ENCODE results near the gene ATP1B3.

GRCh38 chr3:141913150-141913811 is 36.8 kb downstream of the ATP1B3 start:
- TF ChIP-seq, protein P1, sequence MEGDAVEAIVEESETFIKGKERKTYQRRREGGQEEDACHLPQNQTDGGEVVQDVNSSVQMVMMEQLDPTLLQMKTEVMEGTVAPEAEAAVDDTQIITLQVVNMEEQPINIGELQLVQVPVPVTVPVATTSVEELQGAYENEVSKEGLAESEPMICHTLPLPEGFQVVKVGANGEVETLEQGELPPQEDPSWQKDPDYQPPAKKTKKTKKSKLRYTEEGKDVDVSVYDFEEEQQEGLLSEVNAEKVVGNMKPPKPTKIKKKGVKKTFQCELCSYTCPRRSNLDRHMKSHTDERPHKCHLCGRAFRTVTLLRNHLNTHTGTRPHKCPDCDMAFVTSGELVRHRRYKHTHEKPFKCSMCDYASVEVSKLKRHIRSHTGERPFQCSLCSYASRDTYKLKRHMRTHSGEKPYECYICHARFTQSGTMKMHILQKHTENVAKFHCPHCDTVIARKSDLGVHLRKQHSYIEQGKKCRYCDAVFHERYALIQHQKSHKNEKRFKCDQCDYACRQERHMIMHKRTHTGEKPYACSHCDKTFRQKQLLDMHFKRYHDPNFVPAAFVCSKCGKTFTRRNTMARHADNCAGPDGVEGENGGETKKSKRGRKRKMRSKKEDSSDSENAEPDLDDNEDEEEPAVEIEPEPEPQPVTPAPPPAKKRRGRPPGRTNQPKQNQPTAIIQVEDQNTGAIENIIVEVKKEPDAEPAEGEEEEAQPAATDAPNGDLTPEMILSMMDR (IDR thresholded peaks at IDR 0.05), result peak; percentile 31 to 92 (median 78)
- TF ChIP-seq POLR2A (IDR thresholded peaks at IDR 0.05), result no peak

All from Peyer's patch (tissue), 4 donors.